Mesothelial cell of epicardium (in vitro differentiated cells): ENCODE results near the gene LNPEP. TPM values are rescaled to one million over a fixed set of nuclear protein-coding genes. Genes with fewer than 3 reads are reported as not detected.
"Not testable (repeated sequence)": the region's sequence is repeated elsewhere in the genome, so short reads cannot be mapped to it uniquely, and the experiment has no call there.

Experiments
- DNase-seq, 2 experiments: peaks; one replicate each; pipeline ENCODE4 v3.0.0; 2021; ENCODE audit warnings: low spot score in 2 of 2; ENCODE audit not compliant: unreplicated experiment in 2 of 2
- H3K27ac Mint-ChIP-seq: 2 replicates; pipeline ENCODE4 v1.8.0; 2021; ENCODE audit warnings: mixed read lengths
- H3K27me3 Mint-ChIP-seq: 2 replicates; pipeline ENCODE4 v1.8.0; 2021; ENCODE audit warnings: low read depth, mixed read lengths
- H3K36me3 Mint-ChIP-seq: 2 replicates; pipeline ENCODE4 v1.8.0; 2021; ENCODE audit warnings: mixed read lengths
- H3K4me1 Mint-ChIP-seq: 2 replicates; pipeline ENCODE4 v1.8.0; 2021; ENCODE audit warnings: mixed read lengths
- H3K4me3 Mint-ChIP-seq: 2 replicates; pipeline ENCODE4 v1.8.0; 2021; ENCODE audit warnings: mild to moderate bottlenecking, moderate library complexity, mixed read lengths
- H3K9me3 Mint-ChIP-seq: 2 replicates; pipeline ENCODE4 v1.8.0; 2021; ENCODE audit warnings: mixed read lengths
- total RNA-seq: library from RNA; stranded (reverse); gene quantifications from 3 replicates; pipeline ENCODE4 v1.2.1, GENCODE V29; 2021
- TF ChIP-seq, protein P1 (sequence below): fragments of 200-600 bp; sonication (generic); IDR thresholded peaks from one replicate; pipeline ENCODE4 v1.5.0; 2021; ENCODE audit warnings: antibody characterized with exemption; ENCODE audit not compliant: unreplicated experiment

Gene LNPEP
- total RNA-seq, 1 donor from 2014 or later = 37.3 TPM

DNA sequence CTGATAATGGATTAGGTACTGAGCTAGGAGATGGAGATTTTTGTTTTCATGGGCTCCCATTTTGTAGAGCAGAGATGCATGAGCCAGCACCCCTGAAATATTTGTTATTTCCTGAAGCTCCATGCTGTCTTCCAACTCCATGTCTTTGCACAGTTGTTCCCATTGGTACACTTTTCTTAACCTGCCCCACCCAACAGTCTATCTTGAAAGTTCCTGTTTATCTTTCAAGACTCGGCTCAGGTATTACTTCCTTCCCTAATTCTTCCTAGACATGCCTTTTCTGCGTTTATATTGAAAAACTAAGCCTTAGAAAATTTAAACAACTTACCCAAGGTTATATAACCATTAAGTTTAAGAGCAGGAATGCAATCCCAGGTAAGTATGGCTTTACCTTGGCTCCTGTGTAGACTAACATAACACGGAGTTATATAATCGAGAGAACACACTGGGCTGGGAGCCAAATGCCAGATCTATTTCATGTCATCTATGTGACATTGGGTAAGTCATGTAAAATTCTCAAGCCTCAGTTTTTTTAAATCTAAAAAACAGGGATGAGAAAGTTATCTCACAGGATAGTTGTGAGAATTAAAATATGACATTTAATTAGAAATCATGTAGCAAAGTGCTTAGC is 139.1 kb downstream of the LNPEP start:
- Mint-ChIP-seq H3K9me3 (no peaks in the 10 kb centered on the region), H3K4me1 (peaks cover 8% of the 10 kb centered on the region), H3K27me3 (no peaks in the 10 kb centered on the region), H3K4me3 (no peak overlapping the region), H3K36me3 (no peaks in the 10 kb centered on the region), H3K27ac (no peak overlapping the region)
- TF ChIP-seq, protein P1, sequence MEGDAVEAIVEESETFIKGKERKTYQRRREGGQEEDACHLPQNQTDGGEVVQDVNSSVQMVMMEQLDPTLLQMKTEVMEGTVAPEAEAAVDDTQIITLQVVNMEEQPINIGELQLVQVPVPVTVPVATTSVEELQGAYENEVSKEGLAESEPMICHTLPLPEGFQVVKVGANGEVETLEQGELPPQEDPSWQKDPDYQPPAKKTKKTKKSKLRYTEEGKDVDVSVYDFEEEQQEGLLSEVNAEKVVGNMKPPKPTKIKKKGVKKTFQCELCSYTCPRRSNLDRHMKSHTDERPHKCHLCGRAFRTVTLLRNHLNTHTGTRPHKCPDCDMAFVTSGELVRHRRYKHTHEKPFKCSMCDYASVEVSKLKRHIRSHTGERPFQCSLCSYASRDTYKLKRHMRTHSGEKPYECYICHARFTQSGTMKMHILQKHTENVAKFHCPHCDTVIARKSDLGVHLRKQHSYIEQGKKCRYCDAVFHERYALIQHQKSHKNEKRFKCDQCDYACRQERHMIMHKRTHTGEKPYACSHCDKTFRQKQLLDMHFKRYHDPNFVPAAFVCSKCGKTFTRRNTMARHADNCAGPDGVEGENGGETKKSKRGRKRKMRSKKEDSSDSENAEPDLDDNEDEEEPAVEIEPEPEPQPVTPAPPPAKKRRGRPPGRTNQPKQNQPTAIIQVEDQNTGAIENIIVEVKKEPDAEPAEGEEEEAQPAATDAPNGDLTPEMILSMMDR = no peak
- DNase-seq = no peak

DNA sequence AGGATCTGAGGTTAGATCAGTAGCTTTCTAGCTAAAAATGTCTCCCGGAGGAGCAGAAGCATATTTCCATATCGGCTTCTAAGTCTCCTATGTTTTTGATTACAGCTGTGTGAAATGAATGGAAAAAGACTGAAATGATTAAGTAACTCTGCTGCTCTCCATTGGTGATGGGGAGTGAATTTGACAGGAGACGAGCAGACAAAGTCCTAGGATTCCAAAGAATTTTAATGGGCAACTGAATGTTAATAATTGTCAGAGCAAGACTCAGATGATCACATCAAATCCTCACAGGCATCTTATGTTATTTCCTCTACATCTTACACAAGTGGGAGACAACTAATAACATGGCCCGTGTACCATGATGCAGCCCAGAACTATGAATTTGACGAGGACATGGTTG is 139.8 kb downstream of the LNPEP start:
- H3K4me1 Mint-ChIP-seq = peaks cover 4% of the 10 kb centered on the region
- TF ChIP-seq, protein P1 = no peak
- H3K27ac Mint-ChIP-seq = no peak overlapping the region
- H3K9me3 Mint-ChIP-seq = no peaks in the 10 kb centered on the region
- H3K27me3 Mint-ChIP-seq = no peaks in the 10 kb centered on the region
- no peak overlapping the region for H3K4me3 Mint-ChIP-seq
- no peak for DNase-seq
- H3K36me3 Mint-ChIP-seq = no peaks in the 10 kb centered on the region

DNA sequence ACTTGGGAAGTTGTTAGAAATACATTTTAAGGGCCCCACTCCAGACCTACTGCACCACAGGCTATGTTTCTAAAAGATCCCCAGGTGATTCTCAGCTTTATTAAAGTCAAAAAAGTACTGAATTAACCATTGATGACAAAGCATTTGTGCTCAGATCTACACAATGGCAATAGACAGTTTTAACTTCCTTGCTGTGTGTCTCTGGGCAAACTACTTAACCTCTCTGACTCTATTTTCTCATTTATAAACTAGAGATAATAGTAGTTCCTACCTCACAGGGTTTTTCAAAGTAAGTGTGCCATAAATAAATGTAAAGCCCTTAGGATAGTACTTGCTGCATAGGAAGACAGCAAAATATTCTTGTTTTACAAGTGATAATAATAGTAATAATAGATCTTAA is 140.2 kb downstream of the LNPEP start:
- no peaks in the 10 kb centered on the region for H3K9me3 Mint-ChIP-seq
- DNase-seq = no peak
- TF ChIP-seq, protein P1 = no peak
- no peak overlapping the region for H3K4me3 Mint-ChIP-seq
- no peaks in the 10 kb centered on the region for H3K27me3 Mint-ChIP-seq
- peaks cover 4% of the 10 kb centered on the region for H3K4me1 Mint-ChIP-seq
- no peaks in the 10 kb centered on the region for H3K36me3 Mint-ChIP-seq
- no peak overlapping the region for H3K27ac Mint-ChIP-seq

DNA sequence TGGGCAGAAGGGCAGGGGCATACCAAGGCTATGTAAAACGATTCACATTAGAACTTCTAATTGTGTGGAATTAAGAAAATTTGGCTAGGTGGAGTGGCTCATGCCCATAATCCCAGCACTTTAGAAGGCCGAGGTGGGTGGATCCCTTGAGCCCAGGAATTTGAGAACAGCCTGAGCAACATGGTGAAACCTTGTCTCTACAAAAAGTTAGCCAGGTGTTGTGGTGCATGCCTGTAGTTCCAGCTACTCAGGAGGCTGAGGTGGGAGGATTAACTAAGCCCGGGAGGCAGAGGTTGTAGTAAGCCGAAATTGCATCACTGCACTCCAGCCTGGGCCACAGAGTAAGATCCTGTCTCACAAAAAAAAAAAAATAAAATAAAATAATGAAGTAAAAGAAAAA is 141.4 kb downstream of the LNPEP start:
- TF ChIP-seq, protein P1 = no peak

DNA sequence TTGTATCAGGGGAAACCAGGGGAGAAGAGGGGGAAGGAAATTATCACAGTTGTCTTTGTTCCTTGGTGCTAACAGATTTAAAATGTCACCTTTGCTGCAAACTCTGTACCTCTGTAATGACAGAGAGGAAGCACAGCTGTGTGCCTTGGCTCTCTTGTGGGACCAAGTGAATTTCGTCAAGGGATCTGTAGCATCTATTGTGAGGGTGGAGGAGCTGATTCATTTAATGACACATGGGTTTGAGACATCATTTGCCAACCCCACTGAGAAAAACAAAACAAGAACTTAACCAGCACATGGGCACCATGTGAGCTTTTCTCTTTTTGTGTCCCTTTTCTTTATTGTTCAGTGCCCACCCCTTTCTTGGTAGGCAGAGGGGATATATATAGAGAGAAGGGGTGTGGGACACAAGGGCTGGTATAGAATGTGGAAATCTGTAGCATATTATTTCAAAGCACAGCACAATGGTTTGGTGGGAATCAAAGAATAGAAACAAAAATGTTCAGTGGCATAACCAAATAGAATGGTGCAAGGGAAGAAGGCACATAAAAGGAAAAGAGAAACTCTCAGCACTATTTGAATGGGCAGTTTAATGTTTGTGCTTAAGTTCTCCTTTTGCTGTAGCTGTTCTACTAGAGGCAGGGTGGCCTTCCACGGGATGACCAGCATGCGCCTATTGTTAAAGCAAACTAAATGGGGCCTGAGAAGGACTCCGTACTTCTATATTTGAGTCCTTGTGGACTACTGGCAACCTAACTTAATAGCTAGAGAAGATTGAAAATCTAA is 143.3 kb downstream of the LNPEP start:
- H3K36me3 Mint-ChIP-seq = no peaks in the 10 kb centered on the region
- no peaks in the 10 kb centered on the region for H3K9me3 Mint-ChIP-seq
- TF ChIP-seq, protein P1 = no peak
- H3K4me3 Mint-ChIP-seq = no peak overlapping the region
- H3K27ac Mint-ChIP-seq = no peak overlapping the region
- no peak for DNase-seq
- no peaks in the 10 kb centered on the region for H3K27me3 Mint-ChIP-seq
- H3K4me1 Mint-ChIP-seq = peaks cover 4% of the 10 kb centered on the region

More for the DNA sequence above, 141.4 kb downstream of the LNPEP start:
- no peaks in the 10 kb centered on the region for H3K27me3 Mint-ChIP-seq
- H3K27ac Mint-ChIP-seq = no peak overlapping the region
- no peaks in the 10 kb centered on the region for H3K9me3 Mint-ChIP-seq
- peaks cover 4% of the 10 kb centered on the region for H3K4me1 Mint-ChIP-seq
- DNase-seq = no peak
- no peak overlapping the region for H3K4me3 Mint-ChIP-seq
- no peaks in the 10 kb centered on the region for H3K36me3 Mint-ChIP-seq

DNA sequence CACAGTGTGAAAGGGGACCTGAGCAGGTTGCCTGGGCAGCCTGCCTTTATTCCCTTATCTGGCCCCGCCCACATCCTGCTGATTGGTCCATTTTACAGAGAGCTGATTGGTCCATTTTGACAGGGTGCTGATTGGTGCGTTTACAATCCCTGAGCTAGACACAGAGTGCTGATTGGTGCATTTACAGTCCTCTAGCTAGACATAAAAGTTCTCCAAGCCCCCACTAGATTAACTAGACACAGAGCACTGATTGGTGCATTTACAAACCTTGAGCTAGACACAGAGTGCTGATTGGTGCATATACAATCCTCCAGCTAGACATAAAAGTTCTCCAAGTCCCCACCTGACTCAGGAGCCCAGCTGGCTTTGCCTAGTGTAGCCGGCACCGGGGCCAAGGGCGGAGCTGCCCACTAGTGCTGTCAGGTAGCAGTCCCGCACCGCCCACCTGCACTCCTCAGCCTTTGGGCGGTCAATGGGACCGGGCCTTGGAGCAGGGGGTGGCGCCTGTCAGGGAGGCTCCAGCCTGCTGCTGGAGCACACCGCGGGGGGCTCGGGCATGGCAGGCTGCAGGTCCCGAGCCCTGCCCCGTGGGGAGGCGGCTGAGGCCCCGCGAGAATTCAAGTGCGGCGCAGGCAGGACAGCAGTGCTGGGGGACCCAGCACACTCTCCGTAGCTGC is 149.0 kb downstream of the LNPEP start:
- not testable (repeated sequence) for H3K9me3 Mint-ChIP-seq, DNase-seq, H3K27me3 Mint-ChIP-seq, H3K27ac Mint-ChIP-seq, H3K36me3 Mint-ChIP-seq, H3K4me3 Mint-ChIP-seq, H3K4me1 Mint-ChIP-seq
